Hepatic stellate cell (primary cell): ENCODE data around the gene NPRL2.
A peak's percentile ranks its signal among the peaks of the same experiment; 100 is the strongest.

Experiments
- DNase-seq: peaks from one replicate; pipeline ENCODE4 v3.0.0; 2011; ENCODE audit warnings: low spot score

The NPRL2 gene

DNA sequence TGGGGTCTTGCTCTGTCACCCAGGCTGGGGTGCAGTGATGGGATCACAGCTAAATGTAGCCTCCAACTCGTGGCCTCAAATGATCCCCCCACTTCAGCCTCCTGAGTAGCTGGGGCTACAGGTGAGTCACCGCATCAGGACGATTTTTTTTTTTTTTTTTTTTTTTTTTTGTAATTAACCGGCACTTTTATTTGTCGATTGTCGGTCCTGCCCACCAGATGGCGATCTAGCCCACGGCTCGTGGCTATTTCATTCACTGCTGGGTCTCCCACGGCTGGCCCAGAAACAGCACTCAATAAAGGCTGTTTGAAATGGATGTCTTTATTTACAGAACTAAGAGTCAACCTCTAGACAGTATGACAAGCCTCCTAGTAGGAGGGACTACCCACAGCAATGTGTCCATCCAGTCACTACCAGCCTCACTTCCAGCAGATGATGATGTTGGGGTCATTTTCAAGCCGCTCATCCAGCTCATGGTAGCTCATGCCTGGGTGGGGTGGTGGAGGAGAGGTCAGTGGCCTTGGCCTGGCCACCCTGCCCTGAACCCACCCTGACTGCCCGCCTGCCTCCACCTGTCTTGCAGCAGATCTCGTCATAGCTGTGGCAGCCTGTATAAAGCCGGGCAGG, 3.3 kb downstream of the NPRL2 start:
- peak; percentile 78 for DNase-seq

DNA sequence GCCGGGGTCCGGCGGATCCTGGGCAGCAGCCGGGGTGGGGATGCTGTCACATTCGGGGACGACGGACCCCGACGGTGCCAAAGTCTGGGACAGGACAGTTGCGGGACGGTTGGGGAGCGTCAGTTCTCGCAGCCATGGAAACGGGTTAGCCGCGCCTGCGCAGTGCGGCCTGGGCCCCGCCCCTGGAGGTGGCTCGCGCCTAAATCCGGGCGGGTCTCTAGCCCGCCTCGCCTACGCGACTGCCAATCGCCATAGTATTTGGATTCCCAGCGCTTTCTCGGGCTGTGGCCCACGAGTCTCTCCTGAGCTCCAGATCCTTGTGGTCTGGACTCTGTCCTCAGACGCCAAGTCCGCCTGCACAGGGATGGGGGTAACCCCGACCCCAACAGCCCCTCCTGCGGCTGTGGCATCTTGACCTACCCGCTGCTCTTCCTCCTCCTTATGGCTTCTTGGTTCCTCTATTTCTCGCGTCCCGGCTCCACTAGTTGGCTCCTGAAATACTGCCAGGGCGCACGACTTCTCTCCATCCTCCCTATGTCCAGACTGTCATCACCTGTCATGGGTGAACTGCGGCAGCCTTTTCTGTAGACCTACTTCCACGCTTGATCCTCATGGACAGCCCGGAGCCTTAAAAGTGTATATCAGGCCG, 4.9 kb downstream of the NPRL2 start, which contains the start of gene ZMYND10:
TSS of gene ZMYND10 (minus strand) at position 147 of the 649 bp plus-strand sequence. CDS start 153 bp downstream, outside the sequence.
- DNase-seq, result peak; percentile 93

DNA sequence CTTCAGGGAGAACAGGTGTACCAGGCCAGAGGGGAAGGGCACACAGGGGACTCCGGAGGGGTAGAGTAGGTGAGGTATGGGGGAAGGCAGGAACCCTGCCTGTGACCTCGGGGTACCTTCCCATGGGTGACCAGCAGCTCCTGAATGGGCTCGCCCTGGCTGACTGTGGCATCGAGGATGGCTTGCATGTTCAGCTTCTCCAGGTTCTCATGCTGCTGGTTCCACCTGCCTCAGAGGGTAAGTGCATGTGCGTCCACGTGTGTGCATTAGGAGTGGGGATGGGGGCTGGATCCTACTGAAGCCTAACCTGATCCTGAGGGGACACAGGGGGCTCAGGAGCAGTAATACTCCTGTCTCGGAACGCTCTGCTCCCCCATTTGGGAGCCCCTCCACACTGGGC, 5.6 kb downstream of the NPRL2 start:
- no peak for DNase-seq

DNA sequence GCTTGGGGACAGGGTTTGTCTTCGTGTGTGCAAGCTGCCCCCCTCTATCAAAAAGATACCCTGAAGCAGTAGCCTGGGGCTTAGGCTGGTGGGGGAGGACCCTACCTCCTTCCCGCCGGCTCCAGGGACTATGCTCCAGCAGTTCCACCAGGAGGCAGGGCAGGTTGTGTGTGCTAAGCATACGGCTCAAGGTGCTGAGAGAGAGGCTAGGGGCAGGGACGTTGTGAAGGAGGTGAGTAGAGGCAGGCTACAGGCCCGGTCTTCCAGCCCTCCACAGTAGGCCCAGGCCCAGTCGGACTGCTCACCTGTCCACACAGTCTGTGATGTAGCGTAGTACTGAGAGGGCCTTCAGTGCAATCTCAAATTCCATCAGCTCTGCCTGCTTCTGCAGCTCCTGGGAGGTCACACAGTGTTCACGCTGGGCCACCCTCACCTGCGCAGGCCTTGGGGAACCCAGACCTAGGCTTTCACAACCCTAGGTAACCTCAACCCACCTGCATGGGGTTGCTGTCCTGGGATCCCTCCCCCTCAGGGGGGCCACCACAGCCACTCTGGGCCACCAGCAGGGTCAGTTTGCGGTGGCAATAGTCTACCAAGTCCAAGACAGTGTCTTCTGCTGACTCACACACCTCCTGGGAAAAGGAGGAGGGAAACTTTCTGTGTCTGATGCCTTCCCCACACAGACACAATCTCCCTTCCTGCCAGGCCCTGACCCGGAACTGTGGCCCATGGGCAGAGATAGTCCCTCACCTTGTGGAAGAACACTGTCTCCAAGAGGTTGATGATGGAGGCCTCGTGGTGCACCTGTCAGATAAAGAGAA, 7.6 kb downstream of the NPRL2 start:
- no peak for DNase-seq

DNA sequence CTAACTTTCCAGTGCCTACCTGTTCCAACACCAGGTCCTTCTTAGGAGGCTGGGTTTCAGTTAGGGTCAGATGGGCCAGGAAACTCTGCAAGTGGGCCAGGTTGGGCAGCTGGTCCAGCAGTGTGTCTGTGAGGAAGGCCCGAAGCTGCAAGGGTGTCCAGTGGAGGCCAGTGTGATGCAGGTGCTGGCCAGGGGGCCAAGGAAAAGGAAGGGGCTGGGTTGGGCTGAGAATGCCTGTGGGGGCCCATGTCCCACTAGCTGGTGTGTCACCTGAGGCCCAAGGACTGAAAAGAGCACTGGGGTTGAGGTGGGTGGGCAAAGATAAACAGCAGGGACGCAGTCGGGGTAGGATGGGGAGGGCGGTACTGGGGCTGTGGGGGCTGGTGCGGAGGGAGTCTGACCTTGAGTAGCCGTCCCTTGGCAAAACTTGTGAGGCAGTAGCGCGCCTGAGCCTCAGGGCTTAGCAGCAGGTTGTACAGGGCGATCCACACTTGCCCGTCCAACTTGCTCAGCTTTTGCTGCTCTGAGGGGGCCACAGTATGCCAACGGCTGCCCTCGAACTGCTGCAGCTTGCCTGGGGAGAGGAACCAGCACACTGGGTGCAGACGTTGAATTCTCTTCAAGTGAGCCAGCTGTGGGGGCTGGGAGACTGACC, 8.5 kb downstream of the NPRL2 start:
- DNase-seq, result no peak

DNA sequence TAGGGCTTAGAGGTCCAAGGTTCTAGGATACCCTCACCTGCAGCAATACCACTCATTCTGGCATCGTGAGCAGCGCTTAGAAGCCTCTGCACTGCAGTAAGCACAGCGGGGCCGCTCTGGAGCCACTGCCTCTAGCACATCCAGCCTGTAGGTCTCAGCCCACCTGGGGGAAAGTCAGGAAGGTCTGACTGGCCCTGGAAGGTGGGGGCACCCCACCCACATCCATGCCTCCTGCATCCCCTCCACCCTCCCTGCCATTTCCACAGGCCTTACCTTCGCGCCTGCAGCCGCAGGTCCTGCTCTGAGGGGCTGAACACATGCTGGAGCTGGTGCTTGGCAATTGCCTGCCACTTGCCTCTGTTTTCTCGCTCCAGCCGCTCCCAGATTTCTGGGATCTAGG, 9.0 kb downstream of the NPRL2 start:
- no peak for DNase-seq

DNA sequence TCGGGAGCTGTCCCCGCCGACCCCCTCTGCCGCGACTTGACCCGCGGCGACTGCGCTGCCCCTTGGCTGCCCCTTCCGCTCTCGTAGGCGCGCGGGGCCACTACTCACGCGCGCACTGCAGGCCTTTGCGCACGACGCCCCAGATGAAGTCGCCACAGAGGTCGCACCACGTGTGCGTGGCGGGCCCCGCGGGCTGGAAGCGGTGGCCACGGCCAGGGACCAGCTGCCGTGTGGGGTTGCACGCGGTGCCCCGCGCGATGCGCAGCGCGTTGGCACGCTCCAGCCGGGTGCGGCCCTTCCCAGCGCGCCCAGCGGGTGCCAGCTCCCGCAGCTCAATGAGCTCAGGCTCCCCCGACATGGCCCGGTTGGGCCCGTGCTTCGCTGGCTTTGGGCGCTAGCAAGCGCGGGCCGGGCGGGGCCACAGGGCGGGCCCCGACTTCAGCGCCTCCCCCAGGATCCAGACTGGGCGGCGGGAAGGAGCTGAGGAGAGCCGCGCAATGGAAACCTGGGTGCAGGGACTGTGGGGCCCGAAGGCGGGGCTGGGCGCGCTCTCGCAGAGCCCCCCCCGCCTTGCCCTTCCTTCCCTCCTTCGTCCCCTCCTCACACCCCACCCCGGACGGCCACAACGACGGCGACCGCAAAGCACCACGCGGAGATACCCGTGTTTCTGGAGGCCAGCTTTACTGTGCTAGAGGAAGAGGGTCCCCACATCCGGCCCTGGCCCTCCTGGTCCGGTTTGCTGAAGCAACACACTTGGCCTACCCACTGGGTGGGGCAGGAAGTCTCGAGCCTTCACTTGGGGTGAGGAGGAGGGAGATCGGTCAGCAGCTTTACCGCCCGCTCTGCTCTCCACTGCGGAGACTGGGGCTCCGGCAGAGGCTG, 9.9 kb downstream of the NPRL2 start, which contains the start of gene RASSF1:
TSS of gene RASSF1 (minus strand) at position 389 of the 882 bp plus-strand sequence. CDS start at position 358, 31 bp downstream.
- DNase-seq, result peak; percentile 81

DNA sequence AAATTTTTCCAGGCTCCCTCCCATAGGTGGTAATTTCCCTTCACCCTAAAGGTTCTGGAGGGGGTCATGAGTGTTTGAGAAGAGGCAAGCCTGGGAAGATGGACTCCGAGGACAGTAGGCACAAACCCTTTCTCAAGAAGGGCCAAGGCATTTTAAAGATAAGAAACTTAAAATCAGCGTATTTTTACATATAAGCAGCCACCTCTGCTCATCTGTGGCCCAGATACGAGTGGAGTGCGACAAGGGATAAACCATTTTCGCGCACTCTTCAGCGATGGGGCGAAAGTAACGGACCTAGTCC, 10.5 kb downstream of the NPRL2 start:
- DNase-seq, result no peak

DNA sequence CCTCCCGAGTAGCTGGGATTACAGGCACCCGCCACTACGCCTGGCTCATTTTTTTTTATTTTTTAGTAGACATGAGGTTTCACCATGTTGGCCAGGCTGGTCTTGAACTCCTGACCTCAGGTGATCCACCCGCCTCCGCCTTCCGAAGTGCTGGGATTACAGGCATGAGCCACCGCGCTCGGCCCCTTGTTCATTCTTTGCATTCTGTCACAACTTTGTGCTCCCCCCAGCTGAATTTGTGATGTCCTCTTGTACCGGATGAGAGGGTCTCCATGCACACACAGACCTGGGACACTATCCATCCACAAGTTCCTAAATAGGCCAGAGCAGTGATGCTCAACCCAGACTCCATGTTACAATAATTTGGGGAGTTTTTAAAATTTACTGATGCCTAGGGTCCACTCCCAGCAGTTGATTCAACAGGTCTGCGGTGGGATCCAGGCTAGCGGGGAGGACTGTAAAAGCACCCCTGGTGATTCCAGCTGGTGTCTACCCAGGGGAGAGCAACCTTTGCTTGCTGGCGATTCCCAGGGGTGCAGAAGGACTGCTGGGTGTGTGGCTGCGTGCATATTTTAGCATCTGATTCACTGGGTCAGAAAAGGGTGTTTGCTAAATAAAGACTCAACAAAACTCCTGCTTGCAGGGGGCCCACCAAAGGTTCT, 11.0 kb downstream of the NPRL2 start:
- peak; percentile 86 for DNase-seq

DNA sequence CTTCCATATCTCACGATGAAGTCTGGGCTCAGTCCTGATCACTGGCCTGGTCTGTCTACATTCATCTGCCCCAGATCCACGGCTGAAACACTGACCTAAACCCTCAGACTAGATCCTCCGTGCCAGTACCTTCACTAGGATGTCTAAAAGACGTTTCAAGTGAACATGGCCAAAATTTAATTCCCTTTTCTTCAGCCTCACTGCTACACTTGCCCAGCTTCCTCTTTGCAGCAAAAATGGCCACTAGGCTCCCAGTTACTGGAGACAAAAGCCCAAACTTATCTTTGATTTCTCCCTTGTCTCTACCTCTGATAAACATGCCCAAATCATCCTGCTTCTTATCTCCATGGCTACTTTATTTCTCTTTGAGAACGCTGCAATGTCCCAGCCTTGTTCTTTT, 11.6 kb downstream of the NPRL2 start:
- DNase-seq, result no peak

DNA sequence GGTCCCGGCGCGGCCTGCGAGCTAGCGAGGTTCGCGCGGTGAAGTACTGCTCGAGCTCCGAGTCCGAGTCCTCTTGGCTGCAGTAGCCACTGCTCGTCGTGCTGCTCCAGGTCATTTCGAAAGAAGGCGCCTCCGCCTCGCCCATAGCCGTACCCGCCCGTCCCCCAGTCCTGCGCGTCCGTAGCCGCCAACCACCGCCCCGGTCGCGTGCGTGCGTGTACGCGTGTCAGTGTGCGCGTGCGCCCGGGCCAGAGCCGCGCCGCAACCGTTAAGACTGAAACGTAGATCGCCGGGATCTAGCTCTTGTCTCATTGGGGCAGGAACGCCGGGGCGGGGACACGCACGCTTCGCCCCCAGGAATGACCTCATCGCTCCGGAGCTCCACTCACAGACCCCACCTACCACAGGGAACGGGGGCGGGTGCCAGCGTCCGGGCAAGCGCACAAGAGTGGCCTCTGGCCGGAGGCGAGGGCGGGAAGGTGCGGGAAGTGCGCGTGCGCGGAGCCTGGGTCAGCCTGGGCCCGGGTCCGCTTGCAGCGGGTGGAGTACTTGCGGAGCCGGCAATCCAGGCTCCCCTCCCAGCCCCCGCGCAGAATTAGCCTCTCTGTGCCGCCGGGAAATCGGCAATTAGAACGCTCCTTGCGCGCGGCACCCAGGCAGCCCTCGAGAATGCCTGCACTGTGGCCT, 13.3 kb downstream of the NPRL2 start:
- peak; percentile 99 for DNase-seq

DNA sequence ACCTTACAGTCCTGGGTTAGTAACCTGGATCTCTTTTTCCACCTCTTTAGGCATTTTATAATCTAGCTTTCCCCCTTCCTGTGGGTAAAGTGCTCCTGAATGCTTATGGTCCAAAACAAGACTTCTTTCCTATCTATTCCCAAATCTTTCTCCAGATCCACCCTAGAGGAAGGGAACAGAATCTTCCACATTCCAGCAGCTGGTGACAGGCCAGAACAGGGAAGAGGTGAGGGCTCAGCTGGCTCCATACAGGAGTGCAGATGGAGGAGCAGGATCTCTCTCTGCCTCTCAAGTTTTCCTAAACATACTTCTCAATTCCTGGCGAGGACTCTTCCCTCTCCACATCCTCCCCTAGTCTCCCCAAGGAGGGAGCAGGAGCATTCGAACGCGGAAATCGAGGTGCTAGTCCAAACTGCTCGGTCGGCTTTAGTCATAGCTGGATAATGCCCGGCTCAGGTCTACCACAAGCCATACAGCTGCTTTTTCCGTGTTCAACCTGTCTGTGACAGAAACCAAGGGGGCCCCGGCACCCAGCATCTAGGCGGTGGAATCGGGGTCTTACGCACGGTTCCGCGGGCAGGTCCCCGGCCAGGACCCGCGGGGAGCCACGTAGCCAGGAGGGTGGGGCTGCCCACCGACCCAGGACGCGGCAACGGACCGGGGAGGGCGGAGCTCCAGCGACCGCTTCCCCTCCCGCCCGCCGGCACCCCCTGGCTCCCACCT, 14.0 kb downstream of the NPRL2 start:
- peak; percentile 54 for DNase-seq

DNA sequence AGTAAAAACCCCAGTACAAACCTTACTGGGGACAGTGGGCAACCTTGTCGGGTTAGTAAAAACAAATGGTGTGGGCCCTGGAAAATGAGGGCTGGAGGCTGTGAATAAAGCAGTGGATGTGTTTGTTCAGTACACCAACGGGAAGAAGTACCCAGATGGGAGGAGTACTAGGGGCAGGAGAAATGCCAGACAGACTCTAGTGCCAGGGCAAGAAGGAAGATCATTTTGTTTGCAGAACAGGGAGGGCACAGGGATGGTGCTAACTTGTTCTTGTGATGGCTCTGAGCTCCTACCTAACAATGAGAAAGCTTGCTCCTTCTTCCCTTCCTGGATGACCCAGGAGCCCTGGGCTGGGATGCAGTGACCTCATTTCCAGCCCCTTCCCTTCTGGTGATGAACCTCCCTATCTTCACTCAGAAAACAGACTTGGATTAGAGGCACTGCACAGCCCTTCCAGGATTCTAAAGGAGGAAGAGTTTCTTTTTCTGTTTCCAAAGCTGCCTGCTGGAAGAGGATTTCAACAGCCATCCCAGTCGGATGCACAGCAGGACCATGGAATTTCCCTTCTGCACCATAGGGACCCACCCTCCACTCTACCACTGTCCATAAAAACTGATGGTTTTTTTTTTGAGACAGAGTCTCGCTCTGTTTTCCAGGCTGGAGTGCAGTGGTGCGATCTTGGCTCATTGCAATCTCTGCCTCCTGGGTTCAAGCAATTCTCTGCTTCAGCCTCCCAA, 16.1 kb downstream of the NPRL2 start:
- DNase-seq, result no peak

DNA sequence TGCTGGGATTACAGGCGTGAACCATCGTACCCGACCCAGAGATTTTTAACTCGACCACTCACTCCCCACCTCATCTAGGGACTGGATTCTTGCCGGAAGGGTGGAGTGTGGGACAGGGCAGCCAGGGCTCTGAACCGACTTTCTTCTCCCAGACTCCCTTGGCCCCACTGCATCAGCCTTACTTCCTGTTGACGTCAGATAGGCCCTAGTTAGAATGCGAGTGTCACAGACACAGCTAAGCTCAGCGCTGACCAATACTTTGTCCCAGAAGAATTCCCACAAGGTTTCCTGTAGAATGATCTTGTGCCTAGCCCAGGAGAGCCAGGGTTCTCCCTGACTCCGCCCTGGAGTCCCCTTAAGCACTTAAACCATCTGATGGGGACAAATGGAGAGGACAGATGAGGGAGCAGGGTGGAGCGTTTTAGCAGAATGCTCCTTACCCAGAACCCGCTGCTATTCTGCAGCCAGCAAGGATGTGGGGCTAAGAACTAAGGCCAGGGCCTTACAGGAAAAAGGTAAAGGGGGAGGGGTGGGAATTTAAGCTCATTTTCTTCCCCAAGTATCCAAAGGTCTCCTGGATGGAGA, 16.7 kb downstream of the NPRL2 start:
- peak; percentile 93 for DNase-seq

DNA sequence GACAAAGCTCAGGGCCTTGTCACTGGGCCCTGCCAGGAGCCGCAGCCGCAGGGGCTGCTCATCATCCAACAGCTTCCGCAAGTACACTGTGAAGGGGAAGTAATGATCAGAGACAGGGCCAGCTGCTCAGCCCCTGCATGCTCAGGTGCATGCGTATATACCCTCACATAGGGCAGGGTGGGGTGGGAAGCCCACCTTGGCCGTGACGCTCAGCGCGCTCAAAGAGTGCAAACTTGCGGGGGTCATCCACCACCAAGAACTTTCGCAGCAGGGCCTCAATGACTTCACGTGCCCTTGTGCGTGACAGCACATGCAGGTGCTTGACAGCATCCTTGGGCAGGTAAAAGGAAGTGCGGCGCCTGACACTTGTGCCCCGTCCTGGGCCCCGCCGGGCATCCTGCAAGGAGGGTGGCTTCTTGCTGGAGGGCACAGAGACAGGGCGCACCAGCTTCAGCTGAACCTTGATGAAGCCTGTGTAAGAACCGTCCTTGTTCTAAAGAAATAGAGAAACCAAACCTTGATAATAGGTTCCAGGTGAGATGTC, 19.1 kb downstream of the NPRL2 start:
- no peak for DNase-seq

DNA sequence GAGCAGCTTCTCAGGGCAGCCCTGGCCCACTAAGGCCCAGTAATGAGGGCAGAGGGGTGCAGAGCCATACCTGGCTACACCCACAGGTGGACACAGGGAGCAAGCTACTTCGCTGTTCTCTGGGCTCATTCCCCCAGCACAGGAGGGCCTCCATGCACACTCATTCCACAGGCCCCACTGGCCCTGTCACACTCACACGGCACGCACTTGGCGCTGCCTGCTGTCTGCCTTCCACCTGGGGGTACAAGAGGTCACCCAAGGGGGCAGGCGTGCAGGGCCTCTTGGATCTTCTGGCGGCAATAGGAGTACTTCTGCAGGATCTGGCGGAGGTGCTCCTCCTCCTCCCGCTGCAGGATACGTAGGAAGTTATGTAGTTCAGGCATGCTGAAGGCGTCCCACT, 20.2 kb downstream of the NPRL2 start:
- DNase-seq, result no peak

DNA sequence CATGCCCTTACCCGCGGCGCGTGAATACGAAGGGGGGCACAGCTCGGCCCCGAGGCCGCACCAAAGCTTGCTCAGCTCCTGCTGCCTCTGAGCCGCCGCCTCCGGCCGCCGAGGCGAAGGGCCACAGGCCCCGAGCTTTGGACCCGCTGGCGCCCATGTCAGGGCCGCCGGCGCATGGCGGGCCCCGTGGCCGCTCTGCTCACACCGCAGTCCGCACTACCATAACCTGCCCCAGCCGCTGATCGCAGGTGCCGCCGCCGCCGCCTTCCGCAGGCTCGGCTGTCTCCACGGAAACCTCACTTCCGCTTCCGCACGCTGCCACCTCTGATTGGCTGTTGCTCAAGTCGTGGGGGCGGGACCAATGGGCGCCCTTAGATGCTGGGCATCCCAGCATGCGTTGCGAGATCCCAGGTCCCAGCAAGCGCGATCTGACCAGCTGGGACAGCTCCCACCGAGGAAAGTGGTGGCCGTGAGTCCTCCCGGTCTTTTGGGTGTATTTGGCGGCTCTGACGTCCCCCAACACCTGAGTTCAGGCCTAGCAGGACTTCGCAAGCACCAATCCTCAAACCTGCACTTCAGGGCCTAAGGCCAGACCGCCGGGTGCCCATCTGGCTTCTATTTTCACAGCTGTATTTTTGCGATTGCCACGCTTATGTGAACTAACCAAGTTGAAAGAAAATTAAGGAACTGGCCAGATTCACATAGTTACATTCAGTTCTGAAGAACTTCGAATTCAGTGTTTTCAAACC, 22.5 kb downstream of the NPRL2 start, which contains the start of gene TUSC2:
TSS of gene TUSC2 (minus strand) at position 281 of the 749 bp plus-strand sequence. CDS start at position 157, 124 bp downstream.
- peak; percentile 99 for DNase-seq
